Left lung (tissue), 10 donors: ENCODE data around the gene ZNF536. TPM values are rescaled to one million over a fixed set of nuclear protein-coding genes. Genes with fewer than 3 reads are reported as not detected.

Experiments
- ATAC-seq: fragments of 200-7000 bp; cut with Tn5 transposase; one replicate; pipeline ENCODE4 v1.9.1; 2020; ENCODE audit warnings: moderate library complexity
- DNase-seq, 4 donors: peaks; one replicate each; pipeline ENCODE4 v3.0.0-alpha.2; 2013 to 2020
- H3K27ac ChIP-seq, 2 donors: fragments of 200-600 bp; sonication (generic) in 1 of 2; one replicate each; pipeline versions ENCODE4 v1.5.0 to v1.8.0; 2020 to 2021
- H3K27me3 ChIP-seq, 2 donors: fragments of 200-600 bp; sonication (generic) in 1 of 2; one replicate each; pipeline versions ENCODE4 v1.5.0 to v1.8.0; 2020 to 2021
- H3K36me3 ChIP-seq, 2 donors: fragments of 200-600 bp; sonication (generic) in 1 of 2; one replicate each; pipeline versions ENCODE4 v1.5.0 to v1.8.0; 2020 to 2021
- H3K4me1 ChIP-seq, 2 donors: fragments of 200-600 bp; one replicate each; pipeline ENCODE4 v1.8.0; 2021
- H3K4me3 ChIP-seq, 2 donors: fragments of 200-600 bp; sonication (generic) in 1 of 2; one replicate each; pipeline versions ENCODE4 v1.5.0 to v1.8.0; 2020 to 2021; ENCODE audit warnings: mild to moderate bottlenecking in 1 of 2
- H3K9me3 ChIP-seq, 2 donors: fragments of 200-600 bp; sonication (generic) in 1 of 2; one replicate each; pipeline versions ENCODE4 v1.5.0 to v1.8.0; 2020 to 2021
- intact Hi-C, 2 donors: fragments of 100-400 bp; cut with DNase I; formaldehyde crosslinking; loops; one replicate each; pipeline versions ENCODE4 v1.11.2 to v1.14.2; 2022
- polyA plus RNA-seq, 6 donors: library from polyadenylated mRNA; unstranded; fragments of 120-200 nt; gene quantifications; one replicate each; pipeline ENCODE4 v1.2.1, GENCODE V29; 2013; ENCODE audit not compliant: insufficient read length in 6 of 6
- total RNA-seq, 2 donors: library from RNA; stranded (reverse); fragmentation: NEBNext Ultra II Directional; extraction: Animal tissue kit (Norgen Biotek cat#: 25700); gene quantifications; one replicate each; pipeline ENCODE4 v1.2.1, GENCODE V29; 2021
- TF ChIP-seq, protein P1 (sequence below), 2 donors: fragments of 200-600 bp; sonication (generic) in 1 of 2; IDR thresholded peaks; one replicate each; pipeline versions ENCODE4 v1.5.0 to v1.8.0; 2021; ENCODE audit warnings: antibody characterized with exemption in 2 of 2
- donor health status: DM: no; HTN: yes; CAD: no.
- donor health status: DM: no; HTN: no; CAD: no.

Gene ZNF536
- total and polyA plus RNA-seq, 8 donors: 0.50 to 6.5 (median 3.6) TPM

DNA sequence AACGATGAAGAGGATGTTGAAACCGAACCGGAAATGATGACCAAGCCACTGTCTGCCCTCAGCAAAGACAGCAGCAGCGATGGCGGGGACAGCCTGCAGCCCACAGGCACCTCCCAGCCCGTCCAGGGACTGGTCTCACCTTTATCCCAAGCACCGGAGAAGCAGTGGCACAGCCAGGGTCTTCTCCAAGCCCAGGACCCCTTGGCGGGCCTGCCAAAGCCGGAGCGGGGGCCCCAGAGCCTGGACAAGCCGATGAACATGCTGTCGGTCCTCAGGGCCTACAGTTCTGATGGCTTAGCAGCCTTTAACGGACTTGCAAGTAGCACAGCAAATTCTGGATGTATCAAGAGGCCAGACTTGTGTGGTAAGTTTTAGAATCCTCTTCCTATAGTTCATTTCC, 177.0 kb downstream of the ZNF536 start:
- no peak for ATAC-seq

DNA sequence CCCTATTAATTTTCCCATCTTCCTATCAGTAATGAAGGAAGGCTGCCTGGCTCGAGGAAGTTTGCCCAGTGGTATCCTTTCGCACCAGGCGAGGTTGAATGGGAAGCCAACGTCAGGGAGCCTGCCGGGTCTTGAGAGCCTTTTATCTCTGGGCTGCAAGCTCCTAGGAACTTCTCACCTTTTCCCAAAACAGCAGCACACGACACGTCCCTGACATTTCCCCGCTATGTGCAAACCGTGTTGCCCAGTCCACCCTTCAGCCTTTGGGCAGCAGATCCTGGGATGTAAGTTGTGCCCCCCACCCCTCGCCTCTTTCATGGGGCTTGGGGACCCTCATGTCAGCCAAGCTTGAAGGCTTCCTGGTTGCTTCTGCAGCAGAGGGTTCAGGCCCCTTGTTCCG, 179.1 kb downstream of the ZNF536 start:
- ATAC-seq (no peak), DNase-seq (no peak)
- Histone ChIP-seq H3K4me1 (no peaks in the 10 kb centered on the region), H3K9me3 (no peaks in the 10 kb centered on the region), H3K36me3 (no peaks in the 10 kb centered on the region), H3K27ac (no peak overlapping the region), H3K27me3 (peaks cover 0 to 14% of the 10 kb centered on the region in 2 donors), H3K4me3 (no peak overlapping the region)
- intact Hi-C loops: no loop called here
- TF ChIP-seq, protein P1, sequence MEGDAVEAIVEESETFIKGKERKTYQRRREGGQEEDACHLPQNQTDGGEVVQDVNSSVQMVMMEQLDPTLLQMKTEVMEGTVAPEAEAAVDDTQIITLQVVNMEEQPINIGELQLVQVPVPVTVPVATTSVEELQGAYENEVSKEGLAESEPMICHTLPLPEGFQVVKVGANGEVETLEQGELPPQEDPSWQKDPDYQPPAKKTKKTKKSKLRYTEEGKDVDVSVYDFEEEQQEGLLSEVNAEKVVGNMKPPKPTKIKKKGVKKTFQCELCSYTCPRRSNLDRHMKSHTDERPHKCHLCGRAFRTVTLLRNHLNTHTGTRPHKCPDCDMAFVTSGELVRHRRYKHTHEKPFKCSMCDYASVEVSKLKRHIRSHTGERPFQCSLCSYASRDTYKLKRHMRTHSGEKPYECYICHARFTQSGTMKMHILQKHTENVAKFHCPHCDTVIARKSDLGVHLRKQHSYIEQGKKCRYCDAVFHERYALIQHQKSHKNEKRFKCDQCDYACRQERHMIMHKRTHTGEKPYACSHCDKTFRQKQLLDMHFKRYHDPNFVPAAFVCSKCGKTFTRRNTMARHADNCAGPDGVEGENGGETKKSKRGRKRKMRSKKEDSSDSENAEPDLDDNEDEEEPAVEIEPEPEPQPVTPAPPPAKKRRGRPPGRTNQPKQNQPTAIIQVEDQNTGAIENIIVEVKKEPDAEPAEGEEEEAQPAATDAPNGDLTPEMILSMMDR (IDR thresholded peaks at IDR 0.05): no peak

More for the DNA sequence above, 177.0 kb downstream of the ZNF536 start:
- Histone ChIP-seq H3K27me3 (no peaks in the 10 kb centered on the region), H3K27ac (no peak overlapping the region), H3K4me3 (no peak overlapping the region), H3K4me1 (no peaks in the 10 kb centered on the region), H3K36me3 (no peaks in the 10 kb centered on the region), H3K9me3 (no peaks in the 10 kb centered on the region)
- intact Hi-C loops: no loop called here
- no peak for DNase-seq
- TF ChIP-seq, protein P1 (IDR thresholded peaks at IDR 0.05): no peak

DNA sequence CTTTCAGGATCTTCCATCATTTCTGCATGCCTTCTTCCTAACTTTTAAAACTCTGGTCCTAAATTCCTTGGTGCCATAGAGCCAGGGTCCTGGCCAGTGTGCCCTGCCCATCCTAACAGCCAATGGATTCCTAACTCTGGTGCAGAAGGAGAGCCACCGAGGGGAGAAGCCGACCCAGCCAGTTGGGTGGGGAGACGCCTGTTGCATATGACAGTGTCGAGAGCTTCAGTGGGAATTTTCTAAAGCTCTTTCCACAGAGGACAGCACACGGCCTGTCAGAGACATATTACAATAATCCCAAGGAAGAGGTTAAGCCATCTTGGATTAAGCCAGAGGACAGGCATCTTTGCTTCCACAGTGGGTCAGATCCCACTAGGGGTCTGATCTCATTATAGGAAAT, 180.4 kb downstream of the ZNF536 start:
- no peak overlapping the region for H3K4me3 ChIP-seq
- H3K27ac ChIP-seq: no peak overlapping the region
- TF ChIP-seq, protein P1 (IDR thresholded peaks at IDR 0.05): no peak
- intact Hi-C loops: no loop called here
- ATAC-seq: no peak
- H3K9me3 ChIP-seq: no peaks in the 10 kb centered on the region
- peaks cover 0 to 14% of the 10 kb centered on the region in 2 donors for H3K27me3 ChIP-seq
- DNase-seq: no peak
- H3K36me3 ChIP-seq: no peaks in the 10 kb centered on the region
- no peaks in the 10 kb centered on the region for H3K4me1 ChIP-seq

- H3K27me3 ChIP-seq: peaks cover 0 to 31% of the 10 kb centered on the region in 2 donors
- no peak overlapping the region for H3K4me3 ChIP-seq
- H3K36me3 ChIP-seq: no peaks in the 10 kb centered on the region
- no peak overlapping the region for H3K27ac ChIP-seq
- TF ChIP-seq, protein P1 (IDR thresholded peaks at IDR 0.05): no peak
- no peak for ATAC-seq
- no peaks in the 10 kb centered on the region for H3K9me3 ChIP-seq
- intact Hi-C loops: no loop called here
- no peak for DNase-seq
- no peaks in the 10 kb centered on the region for H3K4me1 ChIP-seq
Measured at GRCh38 chr19:30555075-30555790, 183.0 kb downstream of the ZNF536 start.

DNA sequence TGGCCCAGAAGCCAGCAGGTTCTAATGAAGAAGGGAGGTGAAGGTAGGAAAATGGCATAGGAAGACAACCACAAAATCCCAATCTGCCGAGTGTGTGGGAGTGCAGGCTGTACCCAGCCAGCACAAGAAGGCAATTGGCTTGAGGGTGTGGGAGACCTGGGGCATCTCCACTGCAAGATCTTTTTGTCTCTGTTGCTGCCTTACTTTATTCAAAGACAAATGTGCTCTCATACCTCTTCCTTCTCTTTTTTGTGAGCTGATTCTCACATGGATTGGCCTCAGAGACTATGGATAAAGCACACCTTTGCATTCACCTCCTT, 183.6 kb downstream of the ZNF536 start:
- DNase-seq: no peak
- H3K4me1 ChIP-seq: no peaks in the 10 kb centered on the region
- H3K36me3 ChIP-seq: no peaks in the 10 kb centered on the region
- intact Hi-C loops: no loop called here
- peaks cover 0 to 33% of the 10 kb centered on the region in 2 donors for H3K27me3 ChIP-seq
- H3K9me3 ChIP-seq: no peaks in the 10 kb centered on the region
- H3K27ac ChIP-seq: no peak overlapping the region
- TF ChIP-seq, protein P1 (IDR thresholded peaks at IDR 0.05): no peak
- no peak for ATAC-seq
- no peak overlapping the region for H3K4me3 ChIP-seq
